HG03097 (cell line): ENCODE data around the gene DNAH1.
A peak's percentile ranks its signal among the peaks of the same experiment; 100 is the strongest.

Experiments
- ATAC-seq: cut with Tn5 transposase; IDR thresholded peaks from one replicate; pipeline ENCODE4 v1.9.1; 2021; ENCODE audit not compliant: unreplicated experiment, low FRiP score

The DNAH1 gene

DNA sequence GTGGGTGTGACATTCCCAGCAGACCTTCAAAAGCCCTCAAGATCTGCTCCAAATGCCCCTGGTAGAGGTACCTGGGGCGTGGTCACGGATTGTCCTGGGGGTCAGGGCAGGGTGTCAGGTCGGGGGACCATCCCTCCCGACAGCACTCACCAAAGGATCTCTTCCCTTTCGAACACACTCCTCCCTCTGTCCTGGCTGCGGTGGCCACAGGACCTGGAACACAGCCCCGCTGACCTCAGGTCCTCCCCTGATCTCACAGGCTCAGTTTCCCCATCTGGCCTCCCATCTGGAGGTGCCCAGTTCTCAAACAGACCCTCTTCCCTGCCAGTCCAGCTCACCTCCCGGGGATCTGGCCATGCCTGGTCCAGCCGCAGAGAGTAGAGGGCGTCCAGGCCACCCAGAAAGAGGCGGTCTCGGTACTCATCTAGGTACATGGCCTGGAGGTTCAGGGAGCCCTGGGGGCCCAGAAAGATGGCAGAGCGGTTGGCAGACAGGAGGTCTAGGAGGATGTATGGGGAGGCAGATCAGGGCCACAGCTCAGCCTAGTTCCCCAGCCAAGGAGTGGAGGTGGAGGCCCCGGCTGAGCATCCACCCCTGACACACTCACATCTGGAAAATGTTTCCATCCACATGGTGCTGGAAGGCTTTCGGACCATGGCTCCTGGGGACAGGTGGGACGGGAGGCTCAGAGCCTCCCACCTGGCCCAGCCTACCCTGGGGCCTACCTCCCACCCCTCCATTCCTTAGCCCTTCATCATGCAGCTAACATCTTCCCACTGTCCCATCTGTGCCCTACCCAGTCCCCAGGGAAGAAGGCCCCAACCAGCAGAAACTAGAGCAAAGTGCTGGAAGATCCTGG, 126.5 kb downstream of the DNAH1 start:
- no peak for ATAC-seq

DNA sequence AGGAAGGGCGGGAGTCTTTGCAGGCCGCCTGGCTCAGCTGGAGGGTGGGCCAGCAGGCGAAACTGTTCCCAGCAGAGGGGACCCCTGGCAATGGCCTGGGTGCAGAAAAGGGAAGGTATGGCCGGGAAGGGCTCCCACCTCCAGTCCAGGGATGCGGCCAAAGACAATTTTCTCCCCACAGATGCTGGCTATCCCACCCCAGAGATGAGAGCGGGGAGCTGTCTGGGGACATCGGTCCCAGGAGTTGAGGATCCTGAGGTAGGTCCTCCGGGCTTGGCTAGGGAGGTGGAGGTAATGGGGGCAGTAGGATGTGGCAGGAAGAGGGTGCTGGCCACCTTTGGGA, 127.1 kb downstream of the DNAH1 start:
- ATAC-seq: no peak

DNA sequence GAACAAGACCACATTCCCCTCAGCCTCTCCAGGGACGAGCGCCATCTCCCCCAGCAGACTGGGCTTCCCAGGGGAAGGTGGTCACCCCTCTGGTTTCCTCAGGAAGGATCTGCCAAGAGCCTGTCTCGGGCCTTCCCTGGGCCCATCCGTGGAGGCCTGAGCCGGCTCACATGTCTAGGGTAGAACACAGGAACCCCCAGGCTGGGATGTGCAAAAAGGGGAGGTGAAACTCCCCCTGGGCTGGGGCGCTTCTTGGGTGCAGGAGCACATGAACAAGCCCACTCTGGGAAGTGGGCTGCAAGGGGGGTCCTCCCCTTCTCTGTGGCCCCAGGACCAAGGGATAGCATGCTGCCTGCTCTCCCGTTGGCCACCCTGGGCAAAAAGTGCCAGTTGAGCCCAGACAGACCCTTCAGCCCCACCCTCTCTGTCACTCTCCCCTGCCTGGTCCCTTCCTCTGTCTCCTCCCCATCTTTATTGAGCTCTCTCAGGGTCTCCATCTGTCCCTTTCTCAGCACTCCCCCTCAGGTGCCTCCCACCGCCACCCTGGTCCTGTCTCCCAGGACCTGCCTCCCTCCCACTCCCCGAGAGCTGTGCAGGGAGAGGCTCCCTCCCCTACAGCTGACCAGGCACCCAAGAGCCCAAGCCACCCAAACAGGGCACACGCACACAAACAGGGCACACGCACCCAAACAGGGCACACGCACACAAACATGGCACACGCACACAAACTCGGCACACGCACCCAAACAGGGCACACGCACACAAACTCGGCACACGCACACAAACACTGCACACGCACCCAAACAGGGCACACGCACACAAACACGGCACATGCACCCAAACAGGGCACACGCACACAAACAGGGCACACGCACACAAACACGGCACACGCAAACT, 127.9 kb downstream of the DNAH1 start:
- ATAC-seq: no peak

DNA sequence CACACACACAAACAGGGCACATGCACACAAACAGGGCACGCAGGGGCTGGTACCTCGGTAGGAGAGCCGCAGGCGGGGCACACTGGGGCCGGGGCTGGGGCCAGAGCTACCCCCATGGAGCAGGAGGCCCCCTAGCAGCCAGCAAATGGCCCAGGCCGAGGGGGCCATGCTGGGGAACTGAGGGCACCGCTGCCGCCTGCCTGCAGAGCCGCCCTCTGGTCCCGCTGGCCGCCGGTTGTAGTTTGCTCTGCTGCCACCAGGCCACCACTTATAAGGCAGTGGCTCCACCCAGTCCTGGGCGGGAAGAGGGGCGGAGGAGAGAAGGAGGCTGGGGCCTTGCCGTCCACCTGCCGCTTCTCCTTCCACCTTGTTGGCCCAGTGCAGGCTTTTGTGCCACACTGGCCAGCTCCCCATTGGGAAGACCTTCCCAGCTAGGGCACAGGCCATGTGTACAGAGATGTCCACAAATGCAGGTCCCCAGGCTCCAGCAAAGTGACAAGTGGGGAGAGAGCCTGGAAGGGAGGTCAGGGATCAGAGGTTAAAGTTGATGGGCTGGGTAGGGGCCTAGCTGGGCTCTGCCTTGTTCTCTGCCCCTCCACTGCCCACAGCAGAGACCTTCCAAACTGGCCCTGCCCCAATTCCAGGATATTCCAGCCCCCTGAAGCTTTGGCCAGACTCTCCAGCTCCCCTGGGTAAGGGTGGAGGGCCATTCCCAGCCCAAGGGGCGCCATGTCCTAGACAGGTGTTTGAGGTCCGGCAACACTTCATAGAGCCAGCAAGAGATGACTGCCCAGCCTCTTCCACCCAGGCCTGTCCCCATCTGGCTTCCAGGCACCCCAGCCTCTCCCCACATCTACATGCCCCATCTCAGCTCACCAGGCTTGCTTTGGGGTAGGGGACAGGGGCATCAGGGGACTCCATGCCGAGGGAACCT, 129.0 kb downstream of the DNAH1 start, which contains the start of gene SEMA3G:
SEMA3G (minus strand) TSS at position 244 of the 934 bp plus-strand sequence; CDS start at position 168, 76 bp downstream.
- ATAC-seq: peak; percentile 60

DNA sequence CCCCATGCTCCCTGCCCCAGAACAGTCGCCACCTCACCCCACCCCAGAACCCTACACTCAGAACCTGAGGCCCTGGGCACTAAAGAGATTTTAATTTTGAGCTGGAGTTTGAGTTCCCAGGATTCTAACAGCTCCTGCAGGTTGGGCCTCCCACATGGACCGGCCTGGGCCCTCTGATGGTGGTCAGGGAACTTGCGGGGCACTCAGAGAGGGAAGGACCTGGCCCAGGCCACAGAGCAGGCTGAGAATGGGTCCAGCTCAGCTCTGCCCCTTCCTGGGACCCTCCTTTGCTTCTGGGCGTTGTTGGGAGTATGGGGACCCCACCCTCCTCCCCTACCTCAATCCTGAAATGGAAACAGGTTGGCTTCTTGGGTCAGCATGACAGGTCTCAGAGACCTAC, 129.9 kb downstream of the DNAH1 start:
- no peak for ATAC-seq

DNA sequence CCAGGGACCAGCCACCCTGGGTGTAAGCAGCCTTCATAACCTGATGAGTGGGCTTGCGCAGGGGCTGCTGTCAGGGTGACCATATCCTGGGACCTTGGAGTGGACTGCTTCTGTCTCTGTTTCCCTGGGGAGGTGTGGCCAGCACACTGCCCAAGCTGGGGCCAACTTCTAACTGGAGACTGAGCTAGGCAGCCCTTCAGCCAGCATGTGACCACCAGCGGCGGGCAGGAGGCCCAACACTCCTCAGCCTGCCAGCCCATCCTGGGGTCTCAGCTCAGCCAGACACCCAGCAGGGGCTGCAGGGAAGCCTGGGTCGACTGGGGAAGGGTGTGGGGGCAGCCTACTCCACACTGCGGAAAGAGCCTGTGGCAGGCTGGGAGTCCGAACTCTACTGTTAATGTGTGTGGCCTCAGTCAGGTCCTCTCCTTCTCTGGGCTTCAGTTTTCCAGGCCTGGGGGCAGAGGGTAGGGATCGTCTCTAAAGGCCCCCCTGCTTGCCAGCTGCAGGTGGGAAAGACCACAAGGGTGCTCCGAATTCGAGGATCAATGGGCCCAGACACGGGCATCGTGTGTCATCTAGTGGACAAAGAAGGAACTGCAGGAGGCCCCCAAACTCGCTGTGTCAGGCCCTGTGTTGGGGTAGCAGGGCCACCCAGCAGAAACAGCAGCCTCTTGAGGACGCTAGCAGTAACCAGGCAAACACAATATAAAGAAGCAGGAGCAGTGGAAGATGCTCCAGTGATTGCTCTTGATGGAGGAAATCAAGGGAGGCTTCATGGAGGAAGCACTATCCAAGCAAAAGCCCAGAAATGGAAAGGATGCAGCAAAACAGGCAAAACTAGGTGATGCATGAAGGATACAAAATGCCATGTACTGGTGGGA, 130.8 kb downstream of the DNAH1 start:
- no peak for ATAC-seq

DNA sequence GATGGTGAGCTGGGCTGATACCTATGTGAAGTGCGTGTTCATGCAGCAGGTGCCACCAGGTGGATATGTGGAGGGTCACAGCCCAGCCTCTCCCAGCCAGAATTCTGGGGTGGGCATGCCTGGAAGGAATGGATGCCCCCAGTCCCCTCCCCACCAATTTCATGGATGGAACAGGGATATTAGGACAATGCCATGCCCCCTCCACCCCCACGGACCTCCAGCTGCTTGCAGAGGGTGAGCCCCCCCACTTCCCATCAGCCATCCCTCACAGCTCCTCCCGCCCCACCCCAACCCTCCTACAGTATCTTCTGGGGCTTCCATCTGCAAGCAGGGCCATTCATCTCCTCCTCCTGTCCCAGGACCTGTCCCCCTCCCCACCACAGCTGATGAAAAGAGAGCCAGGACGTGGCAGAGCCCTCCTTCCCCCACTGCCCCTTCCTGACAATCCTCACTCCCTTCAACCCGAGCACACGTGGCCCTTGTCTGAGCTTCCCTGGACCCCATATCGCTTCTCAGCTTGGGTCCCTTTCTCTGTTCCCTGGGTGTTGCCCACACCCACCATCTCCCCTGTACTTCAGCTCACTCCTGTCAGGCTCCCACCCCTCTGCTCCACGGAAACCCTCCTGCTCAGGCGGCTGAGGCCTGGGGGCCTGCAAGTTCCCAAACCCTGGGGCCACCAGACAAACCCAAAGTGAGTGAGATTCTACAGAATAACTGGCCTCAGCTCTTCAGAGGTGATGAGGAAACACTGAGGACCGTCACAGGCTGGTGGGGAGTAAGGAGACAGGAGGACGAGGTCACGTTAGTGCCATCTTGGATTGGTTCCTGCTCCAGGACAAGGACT, 131.6 kb downstream of the DNAH1 start:
- ATAC-seq: no peak
